HG03565 (cell line): ENCODE measurements around the gene CCDC83.
"Not testable (repeated sequence)": the region's sequence is repeated elsewhere in the genome, so short reads cannot be mapped to it uniquely, and the experiment has no call there.

Source experiments
- ATAC-seq: cut with Tn5 transposase; IDR thresholded peaks from one replicate; pipeline ENCODE4 v1.9.1; 2021; ENCODE audit warnings: mild to moderate bottlenecking, moderate library complexity; ENCODE audit not compliant: unreplicated experiment

Gene CCDC83

DNA sequence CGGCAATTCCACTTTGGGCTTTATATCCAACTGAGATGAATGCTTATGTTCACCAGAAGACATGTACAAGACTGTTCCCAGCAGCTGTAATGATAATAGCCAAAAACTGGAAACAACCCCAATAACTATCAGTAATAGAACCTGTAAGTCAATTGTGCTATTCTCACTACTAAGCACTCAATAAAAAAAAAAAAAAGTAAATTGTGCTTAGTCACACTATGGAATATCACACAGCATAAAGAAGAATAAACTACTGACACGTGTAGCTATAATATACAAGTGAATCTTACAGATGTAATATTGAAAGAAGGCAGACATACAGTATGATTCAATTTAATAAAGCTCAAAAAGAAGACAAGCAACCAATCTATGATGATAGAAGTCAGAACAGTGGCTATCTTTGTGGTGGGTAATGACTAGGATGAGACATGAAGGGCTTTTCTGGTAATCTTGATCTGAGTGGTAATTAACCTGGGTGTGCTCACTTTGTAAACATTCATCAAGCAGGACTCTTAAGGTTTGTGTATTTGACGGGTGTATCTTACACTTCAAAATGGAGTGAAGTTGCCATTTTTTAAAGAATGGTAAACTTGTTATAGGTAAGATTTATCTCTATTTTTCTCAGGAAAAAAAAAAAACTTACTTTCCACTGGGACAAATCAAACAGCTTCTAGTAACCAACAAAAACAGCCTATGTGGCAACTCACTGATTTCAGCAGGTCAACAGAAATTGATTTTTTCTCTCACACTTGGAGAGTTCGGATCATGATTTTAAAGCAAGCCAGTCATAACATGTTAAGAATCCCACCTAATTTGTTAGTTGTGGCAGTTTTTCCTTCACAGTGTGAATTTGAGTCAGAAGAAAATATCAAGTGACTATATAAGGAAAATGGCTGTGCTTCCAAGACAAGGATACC, 84.2 kb downstream of the CCDC83 start:
- ATAC-seq: no peak

- peak; percentile 39 for ATAC-seq
Observed at GRCh38 chr11:85941380-85941973, 86.3 kb downstream of the CCDC83 start.

DNA sequence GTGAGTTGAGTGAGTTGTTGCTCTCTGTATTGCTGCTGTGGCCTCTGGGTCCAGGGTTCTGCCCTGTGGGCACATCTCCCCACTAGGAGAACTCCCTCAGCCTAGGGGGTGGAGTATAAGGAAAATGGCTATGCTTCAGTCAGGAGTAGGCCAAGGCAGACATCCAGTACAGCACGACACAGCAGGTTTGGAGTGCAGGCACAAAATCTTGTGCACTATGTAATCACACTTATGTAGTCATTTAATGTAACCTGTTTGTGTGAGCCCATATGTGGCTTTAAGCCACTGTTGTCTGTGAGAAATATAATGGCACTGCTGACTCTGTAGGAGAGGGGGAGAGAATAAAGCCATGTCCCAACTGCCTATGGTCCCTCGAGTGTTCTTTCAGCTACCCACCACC, 90.1 kb downstream of the CCDC83 start:
- ATAC-seq: no peak

GRCh38 chr11:85945788-85946187, 90.6 kb downstream of the CCDC83 start:
- ATAC-seq: no peak

- no peak for ATAC-seq
Observed at GRCh38 chr11:85946221-85946620, 91.0 kb downstream of the CCDC83 start.

DNA sequence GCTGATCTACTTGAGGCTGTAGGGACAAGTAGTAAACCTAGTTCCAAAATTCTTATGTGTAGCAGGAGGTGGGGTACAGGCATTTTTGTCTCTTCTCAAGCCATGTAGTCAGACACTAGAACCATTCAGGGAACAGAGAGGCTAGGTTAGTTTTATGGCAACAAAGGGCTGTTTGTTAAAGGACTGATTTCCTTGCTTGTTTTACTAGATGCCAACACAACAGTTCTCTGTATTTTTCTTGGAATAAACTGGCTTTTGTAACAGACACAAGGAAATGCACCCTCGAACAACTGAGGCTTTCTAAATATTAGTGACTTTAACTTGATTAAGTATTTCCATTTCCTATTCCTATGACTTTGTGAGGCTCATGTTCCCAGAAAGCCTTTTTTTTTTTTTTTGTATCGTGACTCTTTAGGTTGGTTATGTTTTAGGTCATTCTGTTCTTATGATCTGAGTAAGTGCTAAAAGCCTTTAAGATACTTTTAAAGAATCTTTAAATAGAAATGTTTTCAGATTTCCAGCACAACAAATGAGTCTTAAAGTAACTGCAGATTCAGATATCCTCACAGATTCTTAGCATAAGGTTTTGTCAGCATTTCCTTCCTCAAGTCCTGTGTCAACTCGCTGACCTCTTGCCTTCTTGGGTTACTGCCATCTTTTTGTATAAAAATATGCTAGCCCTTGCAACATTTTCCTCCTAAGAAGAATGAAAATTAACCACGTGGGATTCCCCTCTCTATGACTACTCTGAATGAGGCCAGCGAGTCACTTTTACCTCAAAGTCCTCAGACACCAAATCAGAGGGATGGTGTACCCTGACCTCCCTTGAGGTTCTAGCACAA, 92.5 kb downstream of the CCDC83 start:
- peak; percentile 37 for ATAC-seq

DNA sequence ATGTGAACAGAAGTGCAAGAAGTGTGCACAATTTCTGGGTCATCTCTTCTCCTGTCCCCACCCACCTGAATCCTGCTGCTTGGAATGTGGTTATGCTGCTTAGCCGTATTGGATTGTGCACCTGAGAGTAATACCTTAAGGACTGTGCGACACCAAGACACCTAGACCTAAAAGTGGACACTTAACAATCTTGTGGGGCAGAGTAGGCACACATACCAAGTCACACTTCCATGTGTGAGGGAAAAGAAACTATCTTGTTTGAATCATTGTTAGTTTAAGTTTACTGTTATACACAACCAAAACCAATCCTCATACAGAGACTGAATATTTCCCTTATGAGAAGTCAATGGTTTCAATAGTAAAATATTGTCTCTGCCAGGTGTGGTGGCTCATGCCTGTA, 93.7 kb downstream of the CCDC83 start:
- peak; percentile 32 for ATAC-seq

GRCh38 chr11:85949798-85950197, 94.6 kb downstream of the CCDC83 start:
- no peak for ATAC-seq

GRCh38 chr11:85950317-85951048, 95.3 kb downstream of the CCDC83 start:
- ATAC-seq: no peak

- no peak for ATAC-seq
Observed at GRCh38 chr11:85951049-85951405, 95.8 kb downstream of the CCDC83 start.

GRCh38 chr11:85951428-85952107, 96.4 kb downstream of the CCDC83 start:
- ATAC-seq: no peak

DNA sequence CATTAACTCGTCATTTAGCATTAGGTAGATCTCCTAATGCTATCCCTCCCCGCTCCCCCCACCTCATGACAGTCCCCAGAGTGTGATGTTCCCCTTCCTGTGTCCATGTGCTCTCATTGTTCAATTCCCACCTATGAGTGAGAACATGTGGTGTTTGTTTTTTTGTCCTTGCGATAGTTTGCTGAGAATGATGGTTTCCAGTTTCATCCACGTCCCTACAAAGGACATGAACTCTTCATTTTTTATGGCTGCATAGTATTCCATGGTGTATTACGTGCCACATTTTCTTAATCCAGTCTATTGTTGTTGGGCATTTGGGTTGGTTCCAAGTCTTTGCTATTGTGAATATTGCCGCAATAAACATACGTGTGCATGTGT, 96.9 kb downstream of the CCDC83 start:
- ATAC-seq: not testable (repeated sequence)

DNA sequence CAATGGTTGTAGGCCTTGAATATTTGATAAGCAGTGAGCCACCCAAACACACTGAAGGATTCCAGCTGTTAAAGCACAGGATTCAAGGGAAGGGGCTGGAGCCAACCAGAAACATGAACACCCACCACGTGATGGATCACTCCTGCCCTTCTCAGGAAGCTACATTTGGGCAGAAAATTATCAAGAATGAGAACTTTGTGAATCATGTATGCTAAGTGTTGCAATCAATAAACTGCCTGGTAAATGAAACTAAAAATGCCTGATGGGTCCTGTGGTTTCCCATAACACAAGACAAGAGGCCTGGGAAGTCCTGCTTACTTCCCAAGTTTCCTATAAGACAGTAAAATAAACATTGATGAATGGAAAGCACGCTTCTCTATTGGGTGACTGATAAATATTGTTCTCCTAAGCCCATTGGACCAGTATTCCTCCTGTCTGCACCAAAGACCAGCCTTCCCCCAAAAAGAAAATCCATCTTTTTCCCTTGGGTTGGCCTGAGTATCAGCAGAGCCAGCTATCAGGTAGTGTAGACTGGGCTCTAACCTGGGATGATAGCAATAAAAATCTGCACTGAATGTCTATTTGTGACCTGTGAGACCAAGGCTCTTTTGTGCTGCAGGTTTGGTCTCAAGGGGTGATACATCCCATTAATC, 98.4 kb downstream of the CCDC83 start:
- ATAC-seq: no peak

- no peak for ATAC-seq
Observed at GRCh38 chr11:85955531-85955930, 100.3 kb downstream of the CCDC83 start.

DNA sequence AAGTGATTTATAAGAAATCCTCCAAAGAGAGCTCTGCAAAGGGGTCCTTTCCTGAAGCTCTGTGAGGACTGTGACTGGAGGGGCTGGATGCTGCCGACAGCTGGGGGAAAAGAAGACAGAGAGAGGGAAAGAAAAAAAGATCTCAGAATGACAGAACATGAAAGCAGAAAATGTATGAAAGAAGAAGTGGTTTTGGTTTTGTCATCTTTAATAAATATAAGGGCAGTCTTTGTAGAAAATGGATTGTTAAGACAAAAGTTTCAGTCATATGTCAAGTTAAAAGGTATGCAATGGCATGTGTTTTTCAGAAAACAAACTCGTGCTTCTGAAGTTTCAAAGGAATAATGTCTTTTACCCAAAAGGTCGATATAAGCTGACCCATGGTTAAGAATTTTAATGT, 105.5 kb downstream of the CCDC83 start:
- no peak for ATAC-seq

DNA sequence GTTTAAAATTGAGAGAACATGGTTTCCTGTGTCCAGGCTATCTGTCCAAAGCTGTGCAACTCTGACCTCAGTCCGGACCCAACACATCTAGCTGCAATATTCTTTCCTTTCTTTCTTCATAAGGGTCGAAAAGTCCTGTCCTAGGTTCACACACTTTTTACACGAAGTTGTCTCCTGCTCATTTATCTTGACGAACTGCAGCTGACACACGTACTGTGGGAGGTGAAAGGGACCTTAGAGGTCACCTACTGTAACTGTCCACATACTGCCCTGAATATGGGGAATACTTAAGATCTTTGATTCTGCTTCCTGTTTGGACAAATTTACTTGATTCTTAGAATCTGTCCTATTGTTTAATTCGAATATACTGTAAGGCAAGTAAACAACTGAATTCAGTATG, 105.9 kb downstream of the CCDC83 start:
- ATAC-seq: no peak

DNA sequence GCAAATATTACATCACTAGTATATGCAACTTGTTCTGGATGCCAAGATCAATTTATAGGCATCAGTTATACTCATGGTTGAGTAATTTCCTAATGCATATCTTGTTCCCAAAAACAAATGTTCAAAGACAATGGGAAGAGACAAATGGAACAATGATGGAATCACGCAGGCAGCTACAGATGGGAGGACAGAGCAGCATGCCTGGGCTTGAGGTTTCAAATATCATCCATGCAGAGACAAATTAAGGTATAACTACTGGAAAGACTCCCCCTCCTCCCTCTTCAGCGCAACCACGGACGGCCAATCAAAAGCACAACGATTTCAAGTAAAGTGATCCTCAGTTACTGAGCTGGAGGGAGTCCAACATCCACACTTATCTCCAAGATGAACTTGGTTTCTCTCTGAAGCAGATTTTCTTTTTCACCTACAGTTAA, 106.8 kb downstream of the CCDC83 start:
- ATAC-seq: no peak

DNA sequence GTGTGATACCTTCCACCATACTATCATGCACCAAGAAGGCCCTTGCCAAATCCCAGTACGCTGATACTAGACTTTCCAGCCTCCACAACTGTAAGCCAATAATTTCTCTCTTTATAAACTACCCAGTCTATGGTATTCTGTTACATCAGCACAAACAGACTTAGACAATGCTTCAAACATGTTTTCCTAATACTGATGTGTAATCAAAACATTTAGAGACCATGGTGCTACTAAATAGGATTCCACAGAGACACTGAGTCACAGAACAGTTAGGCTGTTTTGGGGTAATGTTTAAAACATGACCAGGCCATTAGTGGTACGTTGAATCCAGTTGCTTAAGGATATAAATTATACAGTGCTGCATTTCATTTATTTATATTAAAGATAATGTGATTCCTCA, 110.0 kb downstream of the CCDC83 start:
- no peak for ATAC-seq

- ATAC-seq: no peak
Observed at GRCh38 chr11:85967457-85967856, 112.3 kb downstream of the CCDC83 start.
